Keratinocyte (primary cell): ENCODE results near the gene TRIM29. TPM values are rescaled to one million over a fixed set of nuclear protein-coding genes. Genes with fewer than 3 reads are reported as not detected.

ENCODE experiments used
- DNase-seq: peaks from one replicate; pipeline ENCODE4 v3.0.0-alpha.2; 2011; ENCODE audit warnings: low read depth, missing footprints, low spot score
- FAIRE-seq: peaks from 2 replicates; lab custom pipeline; 2011; peaks lifted over from hg19 to GRCh38; lab: Jason Lieb, UNC
- H2AFZ ChIP-seq: 2 replicates; pipeline ENCODE4 v1.6.0; 2012; ENCODE audit warnings: low read length, control low read depth, inconsistent platforms; ENCODE audit not compliant: control insufficient read depth
- H3K27ac ChIP-seq: 2 replicates; pipeline ENCODE4 v1.5.1; 2011; ENCODE audit warnings: low read length; ENCODE audit not compliant: control insufficient read depth, insufficient read depth
- H3K27me3 ChIP-seq: 3 replicates; pipeline ENCODE4 v1.6.0; 2011; ENCODE audit warnings: low read length; ENCODE audit not compliant: control insufficient read depth, insufficient read depth; ENCODE audit errors: extremely low read depth
- H3K36me3 ChIP-seq, 2 experiments: 2 replicates in 1 of 2; 3 replicates in 1 of 2; pipeline ENCODE4 v1.5.1; 2011; ENCODE audit warnings: low read length in 2 of 2, mild to moderate bottlenecking in 1 of 2; ENCODE audit not compliant: control insufficient read depth in 2 of 2, insufficient read depth in 2 of 2; ENCODE audit errors: extremely low read depth in 1 of 2
- H3K4me1 ChIP-seq: 3 replicates; pipeline ENCODE4 v1.5.1; 2011; ENCODE audit warnings: low read length; ENCODE audit not compliant: control insufficient read depth, insufficient read depth; ENCODE audit errors: extremely low read depth
- H3K4me2 ChIP-seq: 3 replicates; pipeline ENCODE4 v1.6.0; 2011; ENCODE audit warnings: low read depth, low read length; ENCODE audit not compliant: control insufficient read depth, insufficient read depth; ENCODE audit errors: extremely low read depth
- H3K4me3 ChIP-seq, 3 experiments: fragments of 200-600 bp in 1 of 3; sonication (generic) in 1 of 3; 2 replicates in 2 of 3; 3 replicates in 1 of 3; pipeline ENCODE4 v1.5.1; 2011 to 2016; ENCODE audit warnings: low read length in 3 of 3, mild to moderate bottlenecking in 3 of 3, control low read depth in 2 of 3, inconsistent platforms in 1 of 3, low read depth in 1 of 3, mixed read lengths in 1 of 3, mixed run types in 1 of 3, moderate library complexity in 1 of 3; ENCODE audit not compliant: control insufficient read depth in 2 of 3, insufficient read depth in 2 of 3; ENCODE audit errors: extremely low read depth in 1 of 3
- H3K79me2 ChIP-seq: 2 replicates; pipeline ENCODE4 v1.6.0; 2012; ENCODE audit warnings: low read length; ENCODE audit not compliant: control insufficient read depth, insufficient read depth
- H3K9ac ChIP-seq: 3 replicates; pipeline ENCODE4 v1.6.0; 2011; ENCODE audit warnings: low read length; ENCODE audit not compliant: control insufficient read depth, insufficient read depth; ENCODE audit errors: extremely low read depth
- H3K9me1 ChIP-seq: 3 replicates; pipeline ENCODE4 v1.6.0; 2011; ENCODE audit warnings: low read length; ENCODE audit not compliant: control insufficient read depth, insufficient read depth; ENCODE audit errors: extremely low read depth
- H3K9me3 ChIP-seq: 2 replicates; pipeline ENCODE4 v1.5.1; 2012; ENCODE audit warnings: low read depth, low read length; ENCODE audit not compliant: control insufficient read depth
- H4K20me1 ChIP-seq: 3 replicates; pipeline ENCODE4 v1.6.0; 2011; ENCODE audit warnings: low read length; ENCODE audit not compliant: control insufficient read depth, insufficient read depth; ENCODE audit errors: extremely low read depth
- CTCF ChIP-seq, 3 experiments: IDR thresholded peaks in 1 of 3; conservative IDR thresholded peaks in 1 of 3; optimal IDR thresholded peaks in 1 of 3; 2 replicates in 2 of 3; 3 replicates in 1 of 3; pipeline versions ENCODE3 to v1.5.1; 2011; ENCODE audit warnings: low read length in 3 of 3, mild to moderate bottlenecking in 3 of 3, moderate library complexity in 2 of 3, control low read depth in 1 of 3, inconsistent platforms in 1 of 3; ENCODE audit not compliant: insufficient read depth in 2 of 3; ENCODE audit errors: extremely low read depth in 1 of 3
- EZH2 ChIP-seq: IDR thresholded peaks from one replicate; pipeline ENCODE4 v1.6.1; 2012; ENCODE audit warnings: inconsistent platforms, mild to moderate bottlenecking, low read length, moderate library complexity
- dilution Hi-C: fragments of 300-500 bp; cut with MboI; formaldehyde crosslinking; loops from one replicate; pipeline ENCODE4 v1.7.0; 2020; ENCODE audit warnings: low sequenced_read_pairs; ENCODE audit not compliant: extremely low pct_ligation_motif_present
- polyA plus RNA-seq, 5 experiments: library from polyadenylated mRNA; depleted of rRNA in 3 of 5; stranded (reverse) in 3 of 5; stranded (forward) in 1 of 5; unstranded in 1 of 5; fragments of >200 nt; gene quantifications; 1 replicate in 1 of 5; 2 replicates in 3 of 5; 3 replicates in 1 of 5; pipeline versions ENCODE4 v1.2.1 to v1.2.3, GENCODE V29; 2011 to 2012; ENCODE audit warnings: missing spikeins in 2 of 5, low read depth in 1 of 5, low replicate concordance in 1 of 5

The TRIM29 gene
- polyA plus RNA-seq, 1 donor (not counting 4 experiments of a cell fraction or from before 2014, with no cell fraction given), result 463 TPM

DNA sequence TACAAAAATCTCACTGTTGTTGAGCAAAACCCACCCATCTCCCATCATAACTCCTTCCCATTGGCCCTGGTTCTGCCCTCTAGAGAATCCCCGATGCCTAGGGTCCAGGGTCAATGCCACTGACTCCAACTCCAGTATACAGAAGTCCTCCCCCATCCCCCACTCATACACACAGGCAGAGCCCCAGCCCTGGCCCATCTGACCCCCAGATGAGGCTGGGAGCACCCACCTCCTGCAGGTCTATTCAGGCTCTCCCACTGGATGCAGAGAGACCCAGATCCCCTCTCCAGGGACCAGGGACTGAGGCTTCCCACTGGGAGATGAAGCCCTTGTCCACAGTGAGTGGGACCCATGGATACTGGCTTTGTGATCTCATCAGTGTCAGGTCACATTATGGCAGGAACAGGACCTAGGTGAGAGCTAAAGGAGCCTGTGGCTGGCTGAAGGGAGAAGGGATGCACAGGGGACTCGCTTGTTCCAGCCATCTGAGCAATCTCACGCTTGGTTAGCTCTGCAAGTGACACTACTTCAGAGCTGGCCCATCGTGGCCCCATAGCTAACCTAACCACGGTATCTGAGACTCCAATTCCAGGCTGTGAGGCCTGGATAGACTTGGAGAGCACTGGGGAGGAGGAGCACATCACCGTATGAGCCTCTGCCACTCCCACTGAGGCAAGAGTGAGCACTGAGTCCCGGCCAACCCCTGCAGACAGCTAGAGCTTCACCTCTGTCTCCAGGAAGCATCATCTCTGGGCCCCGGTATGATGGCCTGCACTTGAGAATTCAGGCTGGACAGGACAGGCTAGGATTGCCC, 35.7 kb downstream of the TRIM29 start:
- H3K27me3 ChIP-seq, result peaks cover 6% of the 10 kb centered on the region
- H3K4me1 ChIP-seq, result no peaks in the 10 kb centered on the region
- H3K4me3 ChIP-seq, result no peak overlapping the region
- no peak overlapping the region for H3K27ac ChIP-seq
- no peak overlapping the region for H3K4me2 ChIP-seq
- no peak for TF ChIP-seq CTCF (optimal IDR thresholded peaks at IDR 0.05 in 1 of 3, IDR thresholded peaks at IDR 0.05 in 1 of 3, conservative IDR thresholded peaks at IDR 0.05 in 1 of 3; ENCODE audit: extremely low read depth in 1 of 3, insufficient read depth in 2 of 3, low read length in 3 of 3)
- TF ChIP-seq EZH2, result no peak
- H3K79me2 ChIP-seq, result no peaks in the 10 kb centered on the region
- no peak overlapping the region for H3K9ac ChIP-seq
- no peaks in the 10 kb centered on the region for H4K20me1 ChIP-seq
- no peak overlapping the region for H2AFZ ChIP-seq
- no peaks in the 10 kb centered on the region for H3K9me3 ChIP-seq
- DNase-seq (no peak), FAIRE-seq (no peak)
- H3K36me3 ChIP-seq, result no peaks in the 10 kb centered on the region
- dilution Hi-C loops, result no loop called here
- no peaks in the 10 kb centered on the region for H3K9me1 ChIP-seq

DNA sequence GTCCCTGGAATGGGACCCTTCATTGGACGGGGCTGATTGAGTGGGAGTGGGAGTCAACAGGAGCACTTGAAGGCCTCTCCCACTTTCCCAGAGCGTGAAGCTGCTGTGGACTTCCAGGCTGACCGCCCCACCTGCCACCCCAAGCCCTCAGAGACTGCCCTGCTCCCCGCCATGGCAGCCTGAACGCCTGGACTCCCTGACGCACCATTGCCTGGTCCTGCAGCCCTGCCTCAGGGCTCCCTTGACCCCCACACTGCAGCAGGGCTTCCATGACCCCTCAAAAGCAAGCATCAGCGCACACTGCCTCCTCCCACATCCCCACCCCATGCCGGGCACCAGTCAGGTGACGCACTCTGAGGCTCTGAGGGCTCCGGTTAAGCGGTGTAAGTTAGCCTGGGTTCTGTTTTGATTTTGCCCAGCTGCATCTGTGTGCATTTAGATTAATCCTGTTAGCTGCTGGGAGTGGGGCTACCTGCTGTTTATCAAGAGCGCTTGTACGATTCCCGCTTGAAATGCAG, 39.4 kb downstream of the TRIM29 start:
- no peaks in the 10 kb centered on the region for H3K79me2 ChIP-seq
- dilution Hi-C loops, result no loop called here
- no peaks in the 10 kb centered on the region for H3K9me1 ChIP-seq
- H3K4me1 ChIP-seq, result no peaks in the 10 kb centered on the region
- no peak overlapping the region for H3K27ac ChIP-seq
- H3K36me3 ChIP-seq, result no peaks in the 10 kb centered on the region
- H3K4me2 ChIP-seq, result no peak overlapping the region
- H3K4me3 ChIP-seq, result no peak overlapping the region
- H3K9ac ChIP-seq, result no peak overlapping the region
- no peaks in the 10 kb centered on the region for H3K9me3 ChIP-seq
- H2AFZ ChIP-seq, result no peak overlapping the region
- no peaks in the 10 kb centered on the region for H4K20me1 ChIP-seq
- no peak for DNase-seq
- FAIRE-seq, result no peak
- H3K27me3 ChIP-seq, result peaks cover 27% of the 10 kb centered on the region
- TF ChIP-seq CTCF (optimal IDR thresholded peaks at IDR 0.05 in 1 of 3, IDR thresholded peaks at IDR 0.05 in 1 of 3, conservative IDR thresholded peaks at IDR 0.05 in 1 of 3; ENCODE audit: extremely low read depth in 1 of 3, insufficient read depth in 2 of 3, low read length in 3 of 3), result no peak
- peak; percentile 5 for TF ChIP-seq EZH2
